ENCODE results near the gene SLC28A1.

The SLC28A1 gene

GRCh38 chr15:84861781-84862180 lies 22.7 kb upstream of the SLC28A1 start:
- DNase-seq (ENCODE audit: low spot score) = no peak
- no peak for TF ChIP-seq CTCF (IDR thresholded peaks at IDR 0.05; ENCODE audit: extremely low read depth, missing control alignments)

- no peak for TF ChIP-seq CTCF (IDR thresholded peaks at IDR 0.05; ENCODE audit: extremely low read depth, missing control alignments)
- DNase-seq (ENCODE audit: low spot score) = no peak
These were observed 22.1 kb upstream of the SLC28A1 start for GRCh38 chr15:84862214-84862975.

GRCh38 chr15:84863565-84864443 lies 20.7 kb upstream of the SLC28A1 start:
- no peak for TF ChIP-seq CTCF (IDR thresholded peaks at IDR 0.05; ENCODE audit: extremely low read depth, missing control alignments)
- no peak for DNase-seq (ENCODE audit: low spot score)

GRCh38 chr15:84864444-84864795 lies 20.0 kb upstream of the SLC28A1 start:
- no peak for DNase-seq (ENCODE audit: low spot score)
- TF ChIP-seq CTCF (IDR thresholded peaks at IDR 0.05; ENCODE audit: extremely low read depth, missing control alignments) = no peak

- DNase-seq (ENCODE audit: low spot score) = no peak
- TF ChIP-seq CTCF (IDR thresholded peaks at IDR 0.05; ENCODE audit: extremely low read depth, missing control alignments) = no peak
These were observed 19.3 kb upstream of the SLC28A1 start for GRCh38 chr15:84865074-84865569.

- TF ChIP-seq CTCF (IDR thresholded peaks at IDR 0.05; ENCODE audit: extremely low read depth, missing control alignments) = no peak
- no peak for DNase-seq (ENCODE audit: low spot score)
These were observed 16.2 kb upstream of the SLC28A1 start for GRCh38 chr15:84868037-84868880.
